Prostate gland (tissue), 2 donors: ENCODE results near the gene AGPAT2.

Source experiments
- POLR2AphosphoS5 ChIP-seq: sonication (generic); formaldehyde crosslinking; IDR thresholded peaks from one replicate; pipeline ENCODE4 v1.6.1; 2017; ENCODE audit warnings: antibody characterized with exemption
- TF ChIP-seq, protein P1 (sequence below), 4 experiments: fragments of 200-600 bp in 2 of 4; fragments of 450-650 bp in 2 of 4; sonication (generic) in 2 of 4; IDR thresholded peaks; 1 replicate in 3 of 4; 2 replicates in 1 of 4; pipeline ENCODE4 v1.5.1; 2016 to 2019; ENCODE audit warnings: antibody characterized with exemption in 4 of 4, mild to moderate bottlenecking in 2 of 4, moderate library complexity in 2 of 4

DNA sequence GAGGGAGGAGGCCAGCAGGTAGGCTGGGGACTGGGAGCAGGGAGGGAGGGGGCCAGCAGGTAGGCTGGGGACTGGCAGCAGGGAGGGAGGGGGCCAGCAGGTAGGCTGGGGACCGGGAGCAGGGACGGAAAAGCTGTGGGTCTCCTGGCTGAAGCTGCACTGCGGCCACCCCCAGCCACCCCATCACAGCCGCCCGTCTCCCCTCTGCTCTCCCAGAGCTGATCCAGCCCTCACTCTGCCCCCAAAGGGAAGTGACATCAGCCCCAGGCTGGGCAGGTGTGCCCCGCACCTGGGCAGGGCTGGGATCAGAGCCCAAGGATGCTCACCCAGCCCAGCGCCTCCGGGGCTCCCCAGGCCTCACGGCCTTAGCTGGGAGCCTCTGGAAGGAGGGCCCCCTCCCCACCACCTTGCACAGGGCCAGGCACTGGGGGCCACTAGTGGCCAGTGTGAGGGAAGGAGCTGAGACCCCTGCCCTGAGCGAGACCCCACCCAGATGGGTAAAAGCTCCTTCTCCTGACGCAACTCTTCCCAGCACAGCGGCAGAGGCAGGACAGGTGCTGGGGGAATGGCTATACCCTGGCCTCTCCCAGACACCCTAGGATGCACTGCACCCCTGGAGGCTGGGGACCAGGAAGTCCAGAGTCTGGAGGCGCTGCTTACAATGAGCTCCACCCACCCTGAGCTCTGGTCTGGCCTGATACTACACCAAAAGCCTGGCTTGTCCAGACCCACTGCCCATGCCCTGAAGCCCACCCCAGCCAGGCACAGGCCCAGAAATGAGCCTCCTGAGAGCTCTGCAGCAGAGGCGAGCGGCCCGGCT is 11.6 kb downstream of the AGPAT2 start:
- TF ChIP-seq, protein P1, sequence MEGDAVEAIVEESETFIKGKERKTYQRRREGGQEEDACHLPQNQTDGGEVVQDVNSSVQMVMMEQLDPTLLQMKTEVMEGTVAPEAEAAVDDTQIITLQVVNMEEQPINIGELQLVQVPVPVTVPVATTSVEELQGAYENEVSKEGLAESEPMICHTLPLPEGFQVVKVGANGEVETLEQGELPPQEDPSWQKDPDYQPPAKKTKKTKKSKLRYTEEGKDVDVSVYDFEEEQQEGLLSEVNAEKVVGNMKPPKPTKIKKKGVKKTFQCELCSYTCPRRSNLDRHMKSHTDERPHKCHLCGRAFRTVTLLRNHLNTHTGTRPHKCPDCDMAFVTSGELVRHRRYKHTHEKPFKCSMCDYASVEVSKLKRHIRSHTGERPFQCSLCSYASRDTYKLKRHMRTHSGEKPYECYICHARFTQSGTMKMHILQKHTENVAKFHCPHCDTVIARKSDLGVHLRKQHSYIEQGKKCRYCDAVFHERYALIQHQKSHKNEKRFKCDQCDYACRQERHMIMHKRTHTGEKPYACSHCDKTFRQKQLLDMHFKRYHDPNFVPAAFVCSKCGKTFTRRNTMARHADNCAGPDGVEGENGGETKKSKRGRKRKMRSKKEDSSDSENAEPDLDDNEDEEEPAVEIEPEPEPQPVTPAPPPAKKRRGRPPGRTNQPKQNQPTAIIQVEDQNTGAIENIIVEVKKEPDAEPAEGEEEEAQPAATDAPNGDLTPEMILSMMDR (IDR thresholded peaks at IDR 0.05), result no peak
- TF ChIP-seq POLR2AphosphoS5, result no peak
